ENCODE results near the gene PDIA5.

The PDIA5 gene

DNA sequence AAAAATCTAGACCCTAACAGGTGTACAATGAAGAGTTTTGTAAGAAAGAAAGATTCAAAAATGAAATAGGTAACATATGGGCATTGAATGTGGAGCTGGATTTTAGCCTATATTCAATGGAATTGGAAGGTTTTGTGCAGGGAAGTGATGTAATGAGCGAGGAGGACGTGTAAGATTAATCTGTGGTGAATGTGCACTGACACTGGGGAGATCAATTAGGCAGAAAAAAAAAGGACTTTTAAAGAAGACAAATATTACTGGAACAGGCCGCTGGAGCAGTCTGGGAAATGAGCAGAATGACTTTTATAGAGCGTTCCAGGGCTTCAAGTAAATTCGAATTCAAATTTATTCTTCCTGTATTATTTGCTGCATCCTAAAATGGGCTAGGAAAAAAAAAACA, 55.2 kb downstream of the PDIA5 start:
- no peak for DNase-seq

DNA sequence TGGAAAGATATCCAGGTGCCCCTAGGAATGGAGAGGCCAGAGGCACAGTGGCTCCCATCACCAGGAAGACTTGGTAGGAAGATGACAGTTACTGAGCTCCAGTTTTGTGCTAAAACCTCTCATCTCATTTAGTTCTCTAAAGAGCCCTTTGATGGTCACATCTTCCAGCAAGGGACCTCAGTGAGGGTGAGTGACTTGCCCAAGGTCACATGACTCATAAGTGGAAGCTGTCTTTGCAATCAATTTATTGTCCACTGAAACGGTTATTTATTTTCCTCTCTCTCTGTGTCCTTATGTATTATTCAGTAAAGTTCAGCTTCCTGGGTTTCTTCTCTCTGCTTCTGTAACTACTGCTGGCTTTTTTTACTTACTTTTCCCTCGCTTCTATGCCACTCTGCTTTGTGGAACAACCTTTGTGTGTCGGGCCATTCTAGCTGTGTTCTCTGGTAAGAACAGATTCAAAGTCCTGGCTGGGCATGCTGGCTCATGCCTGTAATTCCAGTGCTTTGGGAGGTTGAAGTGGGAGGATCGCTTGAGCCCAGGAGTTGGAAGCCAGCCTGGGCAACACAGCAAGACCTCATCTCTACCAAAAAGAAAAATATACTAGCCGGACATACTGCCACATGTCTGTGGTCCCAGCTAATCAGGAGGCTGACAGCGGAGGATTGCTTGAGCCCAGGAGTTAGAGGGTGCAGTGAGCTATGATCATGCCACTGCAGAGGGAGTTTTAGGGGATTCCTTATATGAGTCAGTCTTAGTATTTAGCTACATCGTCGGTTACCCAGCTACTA, 55.9 kb downstream of the PDIA5 start:
- no peak for DNase-seq

DNA sequence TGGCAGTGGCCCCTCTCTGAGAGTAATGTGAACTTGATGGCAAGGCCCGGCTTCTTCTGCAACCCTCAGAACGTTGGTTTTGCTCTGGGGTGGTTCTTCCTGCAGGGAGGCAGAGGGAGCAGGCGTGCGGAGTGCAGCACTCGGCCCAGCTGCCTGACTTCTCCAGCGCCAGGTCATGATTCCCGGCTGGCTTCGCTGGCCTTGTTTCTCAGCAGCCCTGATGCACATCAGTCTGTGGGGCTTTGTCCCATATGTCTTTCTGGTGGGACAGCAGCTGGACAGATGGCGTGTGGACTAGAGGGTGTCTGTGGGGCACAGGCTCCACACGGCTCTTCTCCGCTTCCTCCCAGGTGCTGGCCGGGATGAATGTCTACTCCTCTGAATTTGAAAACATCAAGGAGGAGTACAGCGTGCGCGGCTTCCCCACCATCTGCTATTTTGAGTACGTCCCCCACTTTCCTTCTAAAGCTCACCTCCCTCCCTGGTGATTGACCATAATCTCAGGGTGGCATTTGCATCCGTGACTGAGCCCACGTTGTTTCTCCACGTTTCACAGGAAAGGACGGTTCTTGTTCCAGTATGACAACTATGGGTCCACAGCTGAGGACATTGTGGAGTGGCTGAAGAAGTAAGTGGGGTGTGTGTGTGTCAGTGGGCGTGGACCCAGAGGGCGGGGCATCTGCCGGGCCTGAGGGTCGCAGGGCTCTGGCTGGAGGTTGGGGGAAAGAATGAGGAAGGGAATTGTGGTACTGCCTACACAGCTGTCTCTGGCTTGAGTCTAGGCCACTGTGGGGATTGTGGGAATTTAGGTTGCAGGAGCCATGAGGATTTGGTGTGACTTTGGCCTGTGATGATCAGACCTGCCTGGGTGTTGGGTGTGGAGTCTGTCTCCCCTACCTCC, 57.1 kb downstream of the PDIA5 start:
- no peak for DNase-seq

DNA sequence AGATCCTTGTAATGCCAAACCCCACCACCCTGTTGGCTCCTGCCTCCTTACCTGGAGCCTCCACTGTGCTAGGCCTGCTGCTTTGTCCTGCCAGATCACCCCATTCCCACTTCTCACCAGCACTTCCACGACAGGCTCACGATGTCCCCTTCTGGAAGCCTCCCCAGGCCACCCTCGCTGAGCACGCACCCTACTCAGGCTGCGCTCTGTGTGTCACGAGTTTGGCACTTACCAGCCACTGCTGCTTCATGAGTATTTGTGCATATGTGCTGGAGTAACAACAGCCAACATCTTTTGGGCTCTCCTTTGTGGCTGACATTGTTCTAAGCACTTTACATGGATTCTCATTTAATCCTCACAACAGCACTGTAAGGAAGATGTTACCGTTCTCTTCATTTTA, 58.1 kb downstream of the PDIA5 start:
- no peak for DNase-seq

DNA sequence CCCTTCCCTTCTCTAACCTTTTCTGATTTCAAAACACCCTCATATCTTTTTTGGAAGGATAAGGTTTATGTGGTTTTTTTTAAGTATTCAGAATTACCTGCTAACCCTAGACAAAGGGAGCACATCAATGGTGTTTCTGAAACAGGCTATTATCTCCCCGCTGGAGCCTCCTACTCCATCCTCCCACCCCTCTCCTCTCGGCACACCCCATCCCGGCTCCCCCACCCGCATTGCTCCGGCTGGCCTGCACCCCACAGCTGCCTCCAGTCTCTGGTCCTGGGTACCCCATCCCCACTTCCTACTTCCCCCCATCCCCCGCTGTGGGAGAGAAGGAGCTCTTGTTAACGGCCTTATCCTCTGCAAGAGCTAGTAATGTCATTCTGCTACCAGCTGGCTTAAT, 59.2 kb downstream of the PDIA5 start:
- DNase-seq = no peak

DNA sequence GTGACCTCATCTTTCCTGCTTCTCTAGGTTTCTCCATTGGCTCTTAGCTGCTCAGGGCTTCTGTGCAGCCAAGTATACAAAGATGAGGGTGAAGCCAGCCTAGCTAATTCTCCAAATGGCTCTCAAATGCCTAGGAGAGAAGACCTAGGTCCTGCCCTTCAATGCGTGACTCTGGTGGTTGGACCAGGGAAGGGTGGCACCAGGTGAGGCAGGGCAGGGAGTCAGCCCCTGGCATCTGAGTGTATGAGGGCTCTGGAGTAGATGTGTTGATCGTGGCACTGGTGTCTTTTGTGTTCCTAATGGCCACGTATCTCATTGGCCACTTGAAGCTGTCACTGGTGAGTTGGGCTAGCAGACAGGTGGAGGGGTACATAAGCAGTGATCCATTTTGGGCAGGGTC, 59.8 kb downstream of the PDIA5 start:
- DNase-seq = no peak

DNA sequence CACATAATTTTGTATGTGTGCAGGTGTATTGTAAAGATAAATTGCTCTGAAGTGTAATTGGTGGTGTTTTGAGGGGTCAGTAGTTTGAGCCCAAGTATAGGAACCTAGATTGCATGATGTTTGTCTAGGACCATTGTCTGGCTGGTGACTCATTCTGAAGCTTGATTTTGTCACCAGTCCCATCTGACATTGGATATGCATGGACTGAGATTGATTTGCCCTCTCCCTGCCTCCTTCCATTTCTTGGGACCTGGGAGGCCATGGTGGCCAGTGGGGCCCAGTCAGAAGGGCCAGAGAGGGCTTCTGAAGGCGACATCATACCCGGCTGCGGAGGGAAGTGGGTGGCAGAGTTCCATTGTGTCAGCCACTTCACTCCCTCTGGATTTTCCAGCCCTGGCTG, 62.3 kb downstream of the PDIA5 start:
- no peak for DNase-seq

DNA sequence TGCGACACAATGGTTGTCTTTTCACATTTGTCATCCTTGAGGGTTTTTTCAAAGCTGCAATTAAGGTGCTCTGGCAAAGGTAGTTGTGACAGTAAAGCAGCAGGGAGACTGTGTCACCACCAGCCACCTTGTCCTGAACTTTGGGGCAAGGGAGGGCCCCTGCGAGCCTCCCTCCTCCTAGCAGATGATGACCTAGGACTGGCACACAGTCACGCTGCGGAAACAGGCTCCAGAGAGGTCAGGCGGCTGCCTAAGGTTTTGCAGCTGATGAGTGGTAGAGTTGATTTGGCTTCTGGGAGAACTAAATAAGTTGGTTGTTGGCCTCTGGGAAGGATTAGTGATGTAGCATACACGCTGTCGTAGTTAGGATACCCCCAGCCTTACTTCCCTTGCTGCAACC, 62.7 kb downstream of the PDIA5 start:
- no peak for DNase-seq

DNA sequence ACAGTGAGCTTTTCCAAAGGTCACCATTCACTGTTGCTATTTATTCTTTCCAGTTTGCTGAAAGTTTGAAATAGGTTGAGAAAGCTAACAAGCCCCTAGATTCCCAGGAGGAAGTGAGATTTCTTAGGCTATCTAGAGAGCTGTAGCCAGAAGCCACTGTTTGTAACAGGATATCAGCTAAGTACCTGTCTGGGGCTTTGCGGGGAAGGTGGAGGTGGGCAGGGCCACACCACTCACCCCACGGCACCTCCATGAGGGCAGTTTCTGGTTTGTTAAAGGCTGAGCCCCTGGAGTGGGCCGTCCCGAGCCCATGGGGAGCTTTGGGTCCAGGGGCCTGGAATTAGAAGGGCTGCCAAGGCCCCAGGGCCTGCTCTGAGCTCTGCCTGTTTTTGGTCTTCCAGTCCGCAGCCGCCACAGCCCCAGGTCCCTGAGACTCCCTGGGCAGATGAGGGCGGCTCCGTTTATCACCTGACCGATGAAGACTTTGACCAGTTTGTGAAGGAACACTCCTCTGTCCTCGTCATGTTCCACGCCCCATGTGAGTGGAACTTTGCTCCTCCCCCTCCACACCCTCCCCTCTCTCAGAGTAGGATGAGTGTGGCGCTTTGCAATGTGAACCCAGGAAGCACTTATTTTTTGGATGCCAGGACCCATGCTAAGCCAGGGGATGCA, 63.4 kb downstream of the PDIA5 start:
- no peak for DNase-seq

DNA sequence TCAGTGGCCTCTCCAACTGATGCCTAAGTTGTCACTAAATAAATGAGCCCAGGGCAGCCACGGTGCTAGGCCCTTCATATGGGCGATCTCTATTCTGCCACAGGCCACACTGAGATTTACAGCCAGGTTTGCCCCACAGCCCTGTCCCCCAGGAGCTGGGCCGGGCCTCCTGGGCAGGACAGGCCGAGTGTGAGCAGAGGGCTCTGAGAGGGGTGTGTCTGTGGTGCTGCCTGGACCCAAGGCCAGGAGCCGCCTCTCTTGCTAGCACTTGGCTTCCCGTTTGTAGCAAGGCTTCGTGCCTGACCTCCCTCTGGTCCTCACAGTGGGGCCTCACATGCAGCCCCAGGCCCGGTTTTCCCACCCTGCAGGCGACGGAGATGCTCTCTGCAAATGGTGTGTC, 67.8 kb downstream of the PDIA5 start:
- DNase-seq = no peak

DNA sequence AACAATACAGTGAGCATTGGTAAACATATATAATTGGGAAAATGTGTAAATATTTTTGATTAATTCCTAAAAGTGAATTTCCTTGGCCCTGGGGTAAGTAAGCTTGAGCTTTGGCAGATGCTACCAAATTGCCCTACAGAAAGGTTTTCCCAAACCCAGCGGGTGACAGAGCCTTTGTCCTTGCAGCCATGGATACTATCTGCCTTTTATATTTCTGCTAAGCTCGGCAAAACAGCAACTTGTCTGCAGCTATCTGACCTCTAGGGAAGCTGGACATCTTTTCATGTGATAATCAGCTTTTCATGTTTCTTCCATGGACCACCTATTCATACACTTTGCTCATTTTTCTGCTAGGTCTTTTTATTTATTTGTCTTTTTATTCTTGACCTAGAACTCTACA, 70.2 kb downstream of the PDIA5 start:
- DNase-seq = no peak

DNA sequence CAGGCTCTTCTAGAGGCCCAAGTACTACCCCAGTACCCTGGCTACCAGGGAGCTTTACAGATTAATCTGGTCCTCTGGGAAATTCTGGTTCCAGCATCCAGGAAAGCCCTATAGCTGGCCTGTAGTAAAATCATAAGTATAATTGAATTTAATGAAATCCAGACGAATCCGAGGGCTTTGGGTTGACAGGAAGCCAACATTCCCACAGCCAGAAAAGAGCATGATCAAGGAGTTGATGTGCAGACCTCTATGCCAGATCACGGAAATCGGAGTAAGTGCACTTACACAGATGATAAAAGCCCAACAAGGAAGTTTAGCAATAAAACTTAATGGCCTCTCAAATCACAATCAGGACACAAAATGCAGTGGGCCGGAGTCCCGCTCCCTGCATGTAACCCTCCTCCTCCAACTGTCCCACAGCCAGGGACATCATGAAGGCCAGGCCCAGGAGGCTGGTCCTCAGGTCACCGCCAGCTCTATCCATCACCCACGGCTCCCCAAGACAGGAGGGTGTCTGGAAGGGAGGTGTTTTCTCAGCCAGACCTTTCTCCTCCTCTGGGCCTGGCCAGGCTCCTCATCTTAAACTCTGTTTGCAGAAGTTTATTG, 72.1 kb downstream of the PDIA5 start:
- DNase-seq = no peak

DNA sequence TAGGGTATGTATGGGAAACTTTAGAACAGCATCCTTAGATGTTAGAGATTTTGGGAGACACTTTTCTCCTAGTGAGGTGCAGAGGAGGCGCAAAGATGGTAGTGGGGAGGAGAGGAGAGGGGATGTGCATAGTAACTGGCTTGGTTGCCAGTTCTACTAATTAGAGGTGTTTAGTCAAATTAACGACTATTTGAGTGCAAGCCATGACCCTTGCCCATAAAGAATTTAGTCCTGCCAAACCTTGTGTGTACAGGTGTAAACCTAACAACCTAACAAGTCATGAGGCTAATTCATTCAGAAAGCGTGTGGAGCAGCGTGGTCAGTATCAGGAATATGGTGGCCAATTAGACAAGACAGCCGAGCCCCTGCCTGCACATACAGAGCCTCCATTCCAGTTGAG, 72.7 kb downstream of the PDIA5 start:
- no peak for DNase-seq

DNA sequence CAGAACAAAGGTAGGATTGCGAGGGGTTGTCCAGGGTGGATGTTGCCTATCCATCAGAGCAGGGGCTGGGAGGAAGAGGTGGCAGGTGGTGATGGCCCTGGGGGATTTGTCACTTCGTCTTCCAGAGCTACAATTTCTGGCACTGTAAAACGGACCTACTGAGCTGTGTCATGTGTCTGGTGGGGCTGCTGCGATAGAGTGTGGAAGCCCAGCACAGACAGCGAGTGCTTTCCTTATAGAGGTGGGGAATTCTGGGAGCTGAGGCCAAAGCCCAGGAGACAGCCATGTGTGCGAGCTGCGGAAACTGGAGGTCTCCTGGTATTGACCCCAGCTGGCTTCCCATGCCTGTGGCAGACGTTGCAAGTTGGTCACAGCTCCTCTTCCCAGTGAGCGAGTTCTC, 73.7 kb downstream of the PDIA5 start:
- no peak for DNase-seq

DNA sequence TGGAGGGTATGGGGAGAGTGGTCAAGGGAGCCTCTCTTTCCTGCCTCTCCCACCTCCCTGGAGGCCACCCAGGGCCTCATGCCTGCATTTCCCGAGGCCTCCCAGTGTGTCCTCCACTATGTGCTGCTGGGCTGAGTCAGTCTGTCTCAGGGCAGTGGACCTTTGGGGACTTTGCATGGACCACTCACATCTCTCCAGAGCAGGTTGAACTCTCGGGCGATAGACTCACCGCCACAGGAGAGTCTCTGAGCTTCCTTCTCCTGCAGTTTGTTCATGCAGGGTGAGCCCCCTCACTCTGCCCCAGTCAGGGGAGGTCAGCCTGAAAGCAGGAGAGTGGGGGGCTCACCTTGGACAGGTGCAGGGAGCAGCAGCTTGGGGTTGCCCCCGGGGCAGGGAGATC, 74.5 kb downstream of the PDIA5 start:
- no peak for DNase-seq

DNA sequence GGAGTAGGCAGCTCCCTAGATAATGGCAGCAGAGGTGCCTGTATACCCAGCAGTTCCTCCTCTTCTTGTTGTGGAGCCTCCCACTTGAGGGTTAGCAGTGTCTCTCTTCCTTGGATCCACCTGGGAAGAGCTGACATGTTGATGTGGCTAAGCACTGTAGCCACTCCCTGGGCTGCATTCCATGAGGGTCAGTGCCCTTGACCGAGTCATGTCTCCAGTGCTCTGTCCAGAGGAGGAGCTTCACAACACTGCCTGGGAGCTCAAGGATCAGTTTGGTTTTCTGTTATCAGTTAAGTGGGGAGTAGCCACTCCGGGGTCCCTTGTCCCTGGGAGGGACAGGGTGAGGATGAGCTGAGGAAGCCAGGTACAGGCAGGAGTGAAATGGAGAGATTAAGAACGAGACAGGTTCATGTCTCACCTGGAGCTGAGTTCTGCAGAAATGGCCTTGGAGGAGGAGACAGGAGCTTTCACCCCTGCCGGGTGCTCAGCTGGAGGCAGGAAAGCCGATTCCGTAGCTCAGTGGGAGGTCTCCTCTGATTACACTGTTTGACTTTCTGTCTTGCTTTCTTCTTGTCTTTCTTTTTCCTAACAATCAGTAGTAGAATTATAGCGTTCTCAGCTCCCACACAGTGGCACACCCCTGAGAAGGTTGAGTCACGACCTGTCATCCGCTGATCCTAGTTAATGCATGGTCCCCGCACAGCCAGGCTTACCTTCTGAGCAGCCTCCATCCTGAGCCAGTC, 77.0 kb downstream of the PDIA5 start:
- DNase-seq = no peak

DNA sequence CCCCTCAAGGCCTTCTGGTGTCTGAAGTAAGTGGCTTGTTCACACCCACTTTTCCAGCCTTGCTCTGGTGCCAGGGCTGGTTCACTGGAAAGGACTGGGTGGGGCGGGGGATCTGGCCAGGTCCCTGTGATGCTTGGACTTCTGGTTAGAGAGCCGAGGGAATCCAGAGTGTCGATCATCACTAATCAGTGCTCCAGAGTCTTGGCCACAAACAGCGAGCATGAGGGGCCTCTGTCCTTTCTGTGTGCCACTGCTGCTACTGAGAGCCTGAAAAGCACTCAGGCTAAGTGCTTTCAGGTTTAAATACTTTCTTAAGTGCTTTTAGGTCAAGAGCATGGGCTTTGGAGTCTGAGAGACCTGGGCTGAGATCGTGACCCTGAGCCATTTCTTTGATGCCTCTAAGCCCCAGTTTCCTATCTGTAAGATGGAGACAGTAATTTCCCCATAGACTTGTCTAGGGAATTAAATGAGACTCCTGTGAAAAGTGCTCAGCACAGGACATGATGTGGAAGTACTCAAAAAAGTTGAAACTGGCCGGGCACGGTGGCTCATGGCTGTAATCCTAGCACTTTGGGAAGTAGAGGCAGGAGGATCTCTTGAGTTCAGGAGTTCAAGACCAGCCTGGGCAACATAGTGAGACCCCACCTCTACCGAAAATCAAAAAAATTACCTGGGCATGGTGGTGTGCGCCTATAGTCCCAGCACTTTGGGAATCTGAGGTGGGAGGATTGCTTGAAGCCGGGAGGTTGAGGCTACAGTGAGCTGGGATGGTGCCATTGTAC, 81.1 kb downstream of the PDIA5 start:
- DNase-seq = no peak

DNA sequence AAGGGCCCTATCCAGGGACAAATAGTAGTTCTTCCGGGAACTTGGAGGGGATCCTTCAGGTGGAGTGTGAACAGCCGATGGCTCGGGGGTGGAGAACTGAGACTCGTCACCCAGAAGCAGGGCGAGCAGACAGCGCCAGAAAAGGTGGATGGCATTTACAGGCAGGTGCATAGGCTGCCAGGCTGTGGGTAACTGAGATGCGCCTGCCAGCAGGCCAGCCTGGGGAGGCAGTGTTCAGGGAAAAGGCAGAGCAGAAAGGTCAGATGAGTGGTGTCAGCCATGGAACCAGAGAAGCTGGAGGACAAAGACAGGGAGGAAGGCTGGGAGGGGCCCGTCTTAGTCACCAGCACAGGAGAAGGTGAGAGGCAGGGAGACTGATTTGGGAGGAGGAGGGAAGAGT, 81.9 kb downstream of the PDIA5 start:
- no peak for DNase-seq

DNA sequence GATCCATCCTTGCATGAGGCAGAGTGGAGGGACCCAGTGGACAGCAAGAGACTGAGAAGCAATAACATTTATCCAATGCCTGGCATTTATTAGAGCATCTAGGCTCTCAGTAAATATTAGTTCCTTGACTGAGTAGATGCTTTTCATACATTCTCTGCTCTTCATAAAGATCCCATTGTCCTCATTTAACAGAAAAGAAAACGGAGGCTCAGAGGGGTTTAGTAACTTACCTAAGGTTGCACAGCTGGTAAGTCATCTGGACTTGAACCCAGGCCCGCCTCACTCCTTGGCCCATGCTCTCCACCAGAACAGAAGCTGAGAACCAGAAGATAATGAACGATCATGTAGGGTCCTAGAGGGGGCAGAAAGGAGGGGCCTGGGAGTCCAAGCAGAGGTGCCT, 82.7 kb downstream of the PDIA5 start:
- DNase-seq = no peak

DNA sequence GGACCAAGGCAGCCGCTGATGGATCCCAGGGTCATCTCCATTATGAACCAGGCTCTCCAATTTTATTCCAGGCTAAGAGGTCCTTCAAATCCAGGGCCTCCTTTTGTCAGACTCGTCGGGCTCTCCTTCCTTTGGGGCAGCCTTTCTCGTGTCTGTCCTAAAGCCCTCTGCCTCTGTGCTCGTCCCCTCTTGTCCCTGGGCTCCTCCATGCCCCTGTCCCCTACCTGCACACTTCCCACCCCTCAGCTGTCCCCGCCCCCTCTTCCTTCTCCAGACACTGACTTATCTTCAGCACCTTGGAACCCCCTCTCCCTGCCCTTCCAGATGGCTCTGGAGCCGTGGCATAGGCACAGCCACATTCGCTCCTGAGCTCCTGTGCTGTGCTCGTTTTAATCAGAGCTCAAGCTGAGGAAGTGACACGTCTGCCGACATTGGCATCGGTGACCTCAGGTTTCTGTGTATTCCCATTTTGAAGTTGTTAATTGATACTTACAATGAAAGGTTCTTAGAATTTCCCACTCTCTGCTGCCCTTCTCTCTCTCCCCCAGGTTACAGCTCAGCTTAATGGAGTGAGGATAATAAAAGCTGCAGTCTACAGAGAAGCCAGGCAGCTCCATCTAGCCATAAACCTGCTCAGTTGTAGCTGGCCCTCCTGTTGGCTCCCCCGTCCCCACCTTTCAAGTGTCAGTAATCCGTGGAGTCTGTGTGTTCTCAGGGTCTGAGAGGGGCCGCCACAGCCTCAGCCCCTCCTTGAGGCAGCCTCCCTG, 83.8 kb downstream of the PDIA5 start:
- no peak for DNase-seq

DNA sequence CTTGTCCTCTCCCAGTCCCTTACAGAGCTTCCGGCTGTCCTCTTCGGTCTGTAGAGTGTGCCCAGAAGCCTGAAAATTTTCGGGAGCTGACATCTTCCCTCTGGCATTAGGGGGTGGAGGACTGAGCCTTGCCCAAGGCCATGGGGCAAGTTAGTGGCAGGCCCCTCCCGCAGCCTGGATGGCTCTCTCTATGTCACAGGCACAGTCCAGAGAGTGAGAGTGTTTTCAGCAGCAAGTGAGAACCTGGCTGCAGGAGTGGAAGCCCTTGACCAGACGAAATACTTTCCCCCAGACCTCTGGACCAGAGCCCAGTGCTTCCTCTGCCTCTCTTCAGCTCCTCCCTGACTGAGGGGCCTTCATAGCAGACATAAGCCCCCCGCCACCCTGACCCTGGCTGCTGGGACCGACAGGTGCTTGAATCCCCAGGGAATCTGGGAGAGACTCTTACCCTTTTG, 84.5 kb downstream of the PDIA5 start:
- no peak for DNase-seq
